Transverse colon (tissue), 4 donors: ENCODE data around the gene TMA7B. TPM values are rescaled to one million over a fixed set of nuclear protein-coding genes. Genes with fewer than 3 reads are reported as not detected.

Experiments used
- DNase-seq: peaks from one replicate; pipeline ENCODE4 v3.0.0-alpha.2; 2019
- H3K27ac ChIP-seq, 4 donors: fragments of 200-600 bp; sonication (generic); 2 replicates each; pipeline ENCODE4 v1.5.1; 2016 to 2018; ENCODE audit warnings: inconsistent platforms in 4 of 4
- H3K27me3 ChIP-seq: fragments of 200-600 bp; sonication (generic); 2 replicates; pipeline ENCODE4 v1.5.1; 2017; ENCODE audit warnings: inconsistent platforms
- H3K36me3 ChIP-seq, 4 donors: fragments of 200-600 bp; sonication (generic); 2 replicates each; pipeline ENCODE4 v1.5.1; 2017 to 2019; ENCODE audit warnings: inconsistent platforms in 4 of 4
- H3K4me1 ChIP-seq, 4 donors: fragments of 200-600 bp; sonication (generic); 2 replicates each; pipeline ENCODE4 v1.5.1; 2017 to 2020; ENCODE audit warnings: inconsistent platforms in 4 of 4
- H3K4me3 ChIP-seq, 4 donors: fragments of 200-600 bp; sonication (generic); 1 replicate in 1 of 4; 2 replicates in 3 of 4; pipeline versions ENCODE4 v1.5.1 to v1.6.1; 2017 to 2019; ENCODE audit warnings: inconsistent platforms in 4 of 4
- H3K9me3 ChIP-seq, 2 donors: fragments of 200-600 bp; sonication (generic); 2 replicates each; pipeline ENCODE4 v1.5.1; 2017 to 2019; ENCODE audit warnings: inconsistent platforms in 2 of 2
- EP300 ChIP-seq: sonication (generic); formaldehyde crosslinking; IDR thresholded peaks from one replicate; pipeline ENCODE4 v1.6.1; 2017; ENCODE audit warnings: antibody characterized with exemption, low read depth
- POLR2A ChIP-seq: fragments of 450-650 bp; IDR thresholded peaks from one replicate; pipeline ENCODE4 v1.6.1; 2016; ENCODE audit warnings: antibody characterized with exemption, mild to moderate bottlenecking, moderate library complexity
- POLR2AphosphoS5 ChIP-seq, 3 donors: sonication (generic); formaldehyde crosslinking; IDR thresholded peaks; one replicate each; pipeline ENCODE4 v1.6.1; 2016; ENCODE audit warnings: antibody characterized with exemption in 3 of 3
- WGBS, 2 donors: methylation state at CpG; one replicate each; pipeline ENCODE4 v1.1.5; 2018; ENCODE audit warnings: low coverage in 1 of 2; 5-methylcytosine and 5-hydroxymethylcytosine counted together
- in situ Hi-C, 4 donors: fragments of 200-750 bp; cut with MboI; loops; one replicate each; pipeline versions ENCODE4 v1.15.0 to v1.15.1; 2017; ENCODE audit warnings: low sequenced_read_pairs in 3 of 4, low pct_ligation_motif_present in 1 of 4, low pct_unique_long_range_greater_than_20kb in 1 of 4
- intact Hi-C: fragments of 100-400 bp; cut with DNase I; formaldehyde crosslinking; loops from one replicate; pipeline ENCODE4 v1.15.1; 2023; ENCODE audit warnings: low total_unique reads
- total RNA-seq, 4 donors: library from RNA; depleted of rRNA; stranded (reverse); fragments of >200 nt; gene quantifications; one replicate each; pipeline ENCODE4 v1.1.0, GENCODE V29; 2016
- TF ChIP-seq, protein P1 (sequence below), 5 experiments: fragments of 200-600 bp in 3 of 5; fragments of 450-650 bp in 2 of 5; sonication (generic) in 3 of 5; IDR thresholded peaks; 1 replicate in 2 of 5; 2 replicates in 3 of 5; pipeline ENCODE4 v1.5.1; 2016 to 2017; ENCODE audit warnings: antibody characterized with exemption in 5 of 5, inconsistent platforms in 3 of 5, mild to moderate bottlenecking in 2 of 5, moderate library complexity in 1 of 5

TMA7B gene
- total RNA-seq, 4 donors from 2014 or later: 0.80 TPM; not detected in 3

GRCh38 chr22:40007853-40008710 lies 47.9 kb downstream of the TMA7B start:
- DNase-seq: no peak
- Histone ChIP-seq H3K27ac (no peak overlapping the region), H3K36me3 (no peaks in the 10 kb centered on the region), H3K4me1 (peaks cover 0 to 23% (median 3%) of the 10 kb centered on the region in 4 donors), H3K4me3 (no peak overlapping the region), H3K9me3 (no peaks in the 10 kb centered on the region), H3K27me3 (peaks cover 11% of the 10 kb centered on the region)
- in situ Hi-C loops (no loop called here), intact Hi-C loops (no loop called here)
- WGBS, 2 donors: 55 to 78% methylated on average over 2 to 27 of the region's 27 CpGs
- TF ChIP-seq, protein P1, sequence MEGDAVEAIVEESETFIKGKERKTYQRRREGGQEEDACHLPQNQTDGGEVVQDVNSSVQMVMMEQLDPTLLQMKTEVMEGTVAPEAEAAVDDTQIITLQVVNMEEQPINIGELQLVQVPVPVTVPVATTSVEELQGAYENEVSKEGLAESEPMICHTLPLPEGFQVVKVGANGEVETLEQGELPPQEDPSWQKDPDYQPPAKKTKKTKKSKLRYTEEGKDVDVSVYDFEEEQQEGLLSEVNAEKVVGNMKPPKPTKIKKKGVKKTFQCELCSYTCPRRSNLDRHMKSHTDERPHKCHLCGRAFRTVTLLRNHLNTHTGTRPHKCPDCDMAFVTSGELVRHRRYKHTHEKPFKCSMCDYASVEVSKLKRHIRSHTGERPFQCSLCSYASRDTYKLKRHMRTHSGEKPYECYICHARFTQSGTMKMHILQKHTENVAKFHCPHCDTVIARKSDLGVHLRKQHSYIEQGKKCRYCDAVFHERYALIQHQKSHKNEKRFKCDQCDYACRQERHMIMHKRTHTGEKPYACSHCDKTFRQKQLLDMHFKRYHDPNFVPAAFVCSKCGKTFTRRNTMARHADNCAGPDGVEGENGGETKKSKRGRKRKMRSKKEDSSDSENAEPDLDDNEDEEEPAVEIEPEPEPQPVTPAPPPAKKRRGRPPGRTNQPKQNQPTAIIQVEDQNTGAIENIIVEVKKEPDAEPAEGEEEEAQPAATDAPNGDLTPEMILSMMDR (IDR thresholded peaks at IDR 0.05): no peak

DNA sequence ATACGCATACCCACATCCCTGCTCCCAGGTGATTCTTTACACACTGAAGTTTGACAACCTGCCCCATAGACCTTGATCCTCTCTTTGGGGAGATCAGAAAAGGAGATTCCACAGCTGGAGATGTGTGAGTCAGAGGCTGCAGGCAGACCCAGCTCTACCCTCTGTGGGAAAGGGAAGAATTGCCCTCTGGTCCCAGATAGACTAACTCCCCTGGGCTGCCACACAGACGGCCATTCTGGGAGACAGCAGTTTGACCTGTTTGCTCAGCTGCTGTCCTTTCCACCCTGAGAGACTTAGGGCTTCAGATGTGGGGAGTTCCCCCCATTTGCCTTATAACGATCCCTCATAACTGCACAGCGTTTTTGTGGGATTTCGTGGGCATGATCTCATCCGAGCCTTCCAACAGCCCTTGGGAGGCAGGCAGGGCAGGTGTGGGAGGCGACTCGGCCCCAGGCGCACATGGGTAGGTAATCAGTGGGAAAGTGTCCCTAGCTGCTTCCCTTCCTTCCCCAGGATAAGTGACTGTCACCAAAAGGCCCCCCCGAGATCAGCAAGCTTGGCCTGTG lies 48.6 kb downstream of the TMA7B start:
- DNase-seq: no peak
- H3K27ac ChIP-seq: no peak overlapping the region
- in situ Hi-C loops: no loop called here
- peaks cover 0 to 23% (median 3%) of the 10 kb centered on the region in 4 donors for H3K4me1 ChIP-seq
- H3K27me3 ChIP-seq: peaks cover 11% of the 10 kb centered on the region
- WGBS, 2 donors: 73 to 80% methylated on average over 1 to 10 of the region's 10 CpGs
- H3K4me3 ChIP-seq: no peak overlapping the region
- H3K36me3 ChIP-seq: no peaks in the 10 kb centered on the region
- TF ChIP-seq POLR2A (no peak), EP300 (no peak), POLR2AphosphoS5 (IDR thresholded peaks at IDR 0.05) (no peak)
- TF ChIP-seq, protein P1 (IDR thresholded peaks at IDR 0.05): no peak
- intact Hi-C loops: no loop called here
- no peaks in the 10 kb centered on the region for H3K9me3 ChIP-seq

DNA sequence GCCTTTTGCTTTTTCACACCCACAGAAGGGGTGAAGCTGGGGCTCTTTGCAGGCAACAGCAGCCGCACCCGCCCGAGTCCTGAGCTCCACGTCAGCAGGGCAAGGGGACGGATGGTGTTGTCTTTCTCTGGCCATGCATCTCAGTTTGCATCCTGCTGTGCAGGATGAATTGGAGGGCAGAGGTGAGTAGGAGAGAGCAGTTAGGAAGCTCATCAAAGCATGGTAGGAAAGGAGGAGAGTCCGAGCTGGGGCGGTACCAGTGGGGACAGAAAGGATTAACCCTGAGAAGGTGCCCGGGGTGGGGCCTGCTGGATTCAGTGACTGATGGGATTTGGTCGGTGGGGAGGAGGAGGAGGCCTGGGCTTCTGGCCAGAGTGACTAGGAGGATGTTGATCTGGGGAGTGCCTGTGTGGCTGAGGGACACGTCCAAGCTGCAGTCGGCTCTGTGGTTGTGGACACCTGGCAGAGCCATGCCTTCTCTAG lies 49.1 kb downstream of the TMA7B start:
- no peaks in the 10 kb centered on the region for H3K9me3 ChIP-seq
- peak; percentile 29 for DNase-seq
- no peak overlapping the region for H3K4me3 ChIP-seq
- 8 to 31% methylated on average over 2 to 11 of the region's 11 CpGs for WGBS, 2 donors
- H3K36me3 ChIP-seq: no peaks in the 10 kb centered on the region
- no peak overlapping the region for H3K27ac ChIP-seq
- intact Hi-C loops (no loop called here), in situ Hi-C loops (no loop called here)
- TF ChIP-seq POLR2A: no peak
- TF ChIP-seq EP300: no peak
- TF ChIP-seq, protein P1 (IDR thresholded peaks at IDR 0.05): no peak
- no peak for TF ChIP-seq POLR2AphosphoS5 (IDR thresholded peaks at IDR 0.05)
- peaks cover 0 to 24% (median 4%) of the 10 kb centered on the region in 4 donors for H3K4me1 ChIP-seq
- H3K27me3 ChIP-seq: peaks cover 11% of the 10 kb centered on the region

- no peak for TF ChIP-seq POLR2A
- no peak for TF ChIP-seq EP300
- TF ChIP-seq, protein P1 (IDR thresholded peaks at IDR 0.05): no peak
- TF ChIP-seq POLR2AphosphoS5 (IDR thresholded peaks at IDR 0.05): no peak
- in situ Hi-C loops: no loop called here
- no peak overlapping the region for H3K4me3 ChIP-seq
- intact Hi-C loops: no loop called here
- H3K27ac ChIP-seq: no peak overlapping the region
- H3K27me3 ChIP-seq: peaks cover 11% of the 10 kb centered on the region
- no peak for DNase-seq
- H3K4me1 ChIP-seq: peaks cover 0 to 29% (median 10%) of the 10 kb centered on the region in 4 donors
- 40 to 71% methylated on average over 4 to 24 of the region's 24 CpGs for WGBS, 2 donors
- H3K36me3 ChIP-seq: no peaks in the 10 kb centered on the region
- H3K9me3 ChIP-seq: no peaks in the 10 kb centered on the region
Measured at GRCh38 chr22:40009951-40010671, 49.9 kb downstream of the TMA7B start.
